Common myeloid progenitor, CD34-positive (primary cell): Measurements from ENCODE around the gene JTB.

Experiments
- CTCF ChIA-PET: fragments of 350-600 bp; sonication (Branson Sonifier 250); formaldehyde crosslinking; loops from one replicate; lab custom pipeline; 2021; ENCODE audit warnings: antibody characterized with exemption; lab: Charles Lee
- POLR2A ChIA-PET: fragments of 350-600 bp; sonication (Branson Sonifier 250); formaldehyde crosslinking; loops from one replicate; lab custom pipeline; 2021; ENCODE audit warnings: antibody characterized with exemption; lab: Charles Lee
- DNase-seq, 3 donors: peaks; one replicate each; pipeline versions ENCODE4 v3.0.0 to v3.0.0-alpha.2; 2013
- H3K27ac ChIP-seq, 2 experiments: 1 replicate in 1 of 2; 2 replicates in 1 of 2; pipeline ENCODE4 v1.7.0; 2013; ENCODE audit warnings: inconsistent platforms in 2 of 2, low read length in 2 of 2, mild to moderate bottlenecking in 2 of 2, low read depth in 1 of 2, moderate library complexity in 1 of 2; ENCODE audit not compliant: severe bottlenecking in 2 of 2, insufficient read depth in 1 of 2, poor library complexity in 1 of 2
- H3K27me3 ChIP-seq, 5 experiments: replicated peaks in 2 of 5; 1 replicate in 3 of 5; 2 replicates in 2 of 5; pipeline versions ENCODE4 v1.6.1 to v1.7.0; 2013; ENCODE audit warnings: low read length in 4 of 5, mild to moderate bottlenecking in 2 of 5, moderate library complexity in 2 of 5, inconsistent platforms in 1 of 5; ENCODE audit not compliant: insufficient read depth in 5 of 5, control insufficient read depth in 4 of 5
- H3K36me3 ChIP-seq, 4 experiments: 1 replicate in 2 of 4; 2 replicates in 2 of 4; pipeline versions ENCODE4 v1.6.1 to v1.7.0; 2013; ENCODE audit warnings: low read length in 3 of 4, control low read depth in 1 of 4, mild to moderate bottlenecking in 1 of 4; ENCODE audit not compliant: control insufficient read depth in 4 of 4, insufficient read depth in 4 of 4
- H3K4me1 ChIP-seq, 4 experiments: 1 replicate in 3 of 4; 2 replicates in 1 of 4; pipeline versions ENCODE4 v1.6.1 to v1.7.1; 2013; ENCODE audit warnings: low read length in 3 of 4, mild to moderate bottlenecking in 3 of 4, control low read depth in 1 of 4, inconsistent platforms in 1 of 4, moderate library complexity in 1 of 4; ENCODE audit not compliant: control insufficient read depth in 4 of 4, insufficient read depth in 4 of 4; ENCODE audit errors: control extremely low read depth in 1 of 4
- H3K4me3 ChIP-seq, 7 experiments: 1 replicate in 4 of 7; 2 replicates in 3 of 7; pipeline versions ENCODE4 v1.5.1 to v1.7.0; 2013; ENCODE audit warnings: mild to moderate bottlenecking in 7 of 7, low read length in 6 of 7, moderate library complexity in 6 of 7, inconsistent platforms in 2 of 7, low read depth in 2 of 7, control low read depth in 1 of 7; ENCODE audit not compliant: insufficient read depth in 4 of 7, control insufficient read depth in 1 of 7; ENCODE audit errors: extremely low read depth in 1 of 7
- H3K9me3 ChIP-seq, 5 experiments: 1 replicate in 4 of 5; 2 replicates in 1 of 5; pipeline versions ENCODE4 v1.6.1 to v1.7.1; 2013; ENCODE audit warnings: low read length in 4 of 5, mild to moderate bottlenecking in 2 of 5, inconsistent platforms in 1 of 5, low read depth in 1 of 5, moderate library complexity in 1 of 5; ENCODE audit not compliant: control insufficient read depth in 4 of 5, insufficient read depth in 2 of 5; ENCODE audit errors: control extremely low read depth in 1 of 5
- WGBS: methylation state at CpG from one replicate; pipeline ENCODE4 v1.1.5; 2013; ENCODE audit not compliant: insufficient coverage; 5-methylcytosine and 5-hydroxymethylcytosine counted together

The JTB gene

DNA sequence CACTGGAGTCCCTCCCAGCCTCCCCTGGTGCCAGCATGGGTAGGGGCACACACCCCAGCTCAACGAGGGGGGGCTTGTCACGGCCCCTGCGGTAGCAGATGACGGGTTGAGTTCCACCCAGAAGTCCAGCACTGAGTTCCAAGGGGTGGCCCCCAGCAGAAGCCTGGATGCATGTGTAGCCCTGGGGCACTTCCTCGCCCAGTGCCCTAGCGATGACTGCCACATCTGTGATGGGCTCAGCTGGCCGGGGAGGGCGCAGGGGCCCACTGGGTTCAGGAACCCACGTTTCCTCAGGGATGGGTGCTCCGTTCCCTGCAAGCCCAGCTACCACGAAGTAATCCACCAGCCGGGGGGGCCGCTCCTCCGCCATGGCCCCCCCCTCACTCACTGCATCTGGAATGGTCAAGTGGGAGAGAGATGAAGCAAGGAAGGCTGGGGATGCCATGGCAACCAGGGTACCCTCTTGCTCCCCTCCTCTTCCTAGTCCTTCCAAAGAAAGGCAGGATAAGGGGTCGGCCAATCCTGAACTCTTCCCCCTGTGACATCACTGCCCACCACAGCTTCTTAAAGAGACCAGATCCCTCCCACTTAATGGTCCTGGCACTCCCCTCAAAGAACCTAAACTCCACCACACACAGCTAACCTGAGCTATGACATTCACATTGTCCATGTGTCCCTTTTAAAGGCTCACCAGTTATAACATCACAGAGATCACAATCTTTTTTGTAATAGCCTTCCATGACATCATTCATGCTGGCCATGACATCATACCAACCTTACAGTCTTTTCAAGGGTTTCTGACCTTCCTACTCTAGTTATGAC lies 33.3 kb downstream of the JTB start:
- WGBS: 92% methylated on average over 11 of the region's 15 CpGs
- H3K4me1 ChIP-seq: peaks cover 4 to 33% (median 30%) of the 10 kb centered on the region in 4 experiments
- no peaks in the 10 kb centered on the region for H3K9me3 ChIP-seq
- DNase-seq: peak in 2 of 3 donors; percentile 48 to 65
- CTCF ChIA-PET: interaction anchor here (0.7 to 5.1 kb wide), 15 partner anchors 8 to 315 kb away, joined by 3 to 52 read pairs (median 5); partner anchors contain the start of genes CREB3L4, CRTC2, GATAD2B and RAB13
- H3K36me3 ChIP-seq: peaks cover 7 to 68% (median 54%) of the 10 kb centered on the region in 4 experiments
- peak overlapping the region in 6 of 7 experiments; percentile 81 to 92 (median 83) for H3K4me3 ChIP-seq
- peak overlapping the region; percentile 83 to 91 for H3K27ac ChIP-seq
- H3K27me3 ChIP-seq: no peaks in the 10 kb centered on the region
- POLR2A ChIA-PET: interaction anchor here (0.6 to 3.8 kb wide), 11 partner anchors 13 to 1294 kb away, joined by 3 to 26 read pairs (median 3); partner anchors contain the start of genes CREB3L4, GATAD2B and SLC39A1

DNA sequence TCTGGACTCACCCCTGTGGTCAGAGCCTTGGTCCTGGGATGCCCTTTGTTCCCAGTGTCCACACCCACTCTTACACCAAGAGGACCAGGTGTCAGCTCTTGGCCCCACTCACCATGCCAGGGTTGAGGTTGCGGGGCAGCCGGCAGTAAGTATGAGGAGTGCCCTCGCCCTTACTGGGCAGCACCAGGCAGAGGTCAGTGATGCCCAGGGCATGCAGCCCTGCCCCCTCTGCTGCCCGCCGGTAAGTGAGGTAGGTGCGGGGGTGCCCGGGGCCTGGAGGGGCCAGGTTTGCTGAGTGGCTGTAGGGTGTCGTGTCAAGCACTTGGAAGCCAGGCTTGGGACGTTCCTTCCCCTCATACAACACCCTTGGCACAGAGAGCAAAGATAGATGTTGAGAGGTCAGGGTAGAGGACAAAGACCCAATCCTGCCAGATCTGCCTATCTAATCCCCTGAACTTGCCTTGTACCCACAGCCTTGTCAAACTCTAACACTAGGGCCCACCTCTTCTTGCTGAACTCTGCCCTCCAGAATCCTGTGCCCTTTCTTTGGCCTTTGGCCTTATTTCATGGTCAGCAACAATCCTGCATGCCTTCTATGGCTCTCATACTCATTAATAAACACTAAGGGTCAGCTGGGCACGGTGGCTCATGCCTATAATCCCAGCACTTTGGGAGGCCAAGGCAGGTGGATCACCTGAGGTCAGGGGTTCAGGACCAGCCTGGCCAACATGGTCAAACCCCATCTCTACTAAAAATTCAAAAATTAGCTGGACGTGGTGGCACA lies 34.5 kb downstream of the JTB start:
- WGBS: 100% methylated on average over 5 of the region's 11 CpGs
- peaks cover 4 to 33% (median 30%) of the 10 kb centered on the region in 4 experiments for H3K4me1 ChIP-seq
- ChIA-PET POLR2A (no interaction called here), CTCF (interaction anchor here (0.7 to 5.1 kb wide), 3 partner anchors 9 to 20 kb away, joined by 3 to 31 read pairs (median 10); partner anchors contain the start of gene GATAD2B)
- H3K27ac ChIP-seq: no peak overlapping the region
- H3K27me3 ChIP-seq: no peaks in the 10 kb centered on the region
- DNase-seq: no peak
- H3K36me3 ChIP-seq: peaks cover 7 to 62% (median 47%) of the 10 kb centered on the region in 4 experiments
- no peak overlapping the region for H3K4me3 ChIP-seq
- no peaks in the 10 kb centered on the region for H3K9me3 ChIP-seq

DNA sequence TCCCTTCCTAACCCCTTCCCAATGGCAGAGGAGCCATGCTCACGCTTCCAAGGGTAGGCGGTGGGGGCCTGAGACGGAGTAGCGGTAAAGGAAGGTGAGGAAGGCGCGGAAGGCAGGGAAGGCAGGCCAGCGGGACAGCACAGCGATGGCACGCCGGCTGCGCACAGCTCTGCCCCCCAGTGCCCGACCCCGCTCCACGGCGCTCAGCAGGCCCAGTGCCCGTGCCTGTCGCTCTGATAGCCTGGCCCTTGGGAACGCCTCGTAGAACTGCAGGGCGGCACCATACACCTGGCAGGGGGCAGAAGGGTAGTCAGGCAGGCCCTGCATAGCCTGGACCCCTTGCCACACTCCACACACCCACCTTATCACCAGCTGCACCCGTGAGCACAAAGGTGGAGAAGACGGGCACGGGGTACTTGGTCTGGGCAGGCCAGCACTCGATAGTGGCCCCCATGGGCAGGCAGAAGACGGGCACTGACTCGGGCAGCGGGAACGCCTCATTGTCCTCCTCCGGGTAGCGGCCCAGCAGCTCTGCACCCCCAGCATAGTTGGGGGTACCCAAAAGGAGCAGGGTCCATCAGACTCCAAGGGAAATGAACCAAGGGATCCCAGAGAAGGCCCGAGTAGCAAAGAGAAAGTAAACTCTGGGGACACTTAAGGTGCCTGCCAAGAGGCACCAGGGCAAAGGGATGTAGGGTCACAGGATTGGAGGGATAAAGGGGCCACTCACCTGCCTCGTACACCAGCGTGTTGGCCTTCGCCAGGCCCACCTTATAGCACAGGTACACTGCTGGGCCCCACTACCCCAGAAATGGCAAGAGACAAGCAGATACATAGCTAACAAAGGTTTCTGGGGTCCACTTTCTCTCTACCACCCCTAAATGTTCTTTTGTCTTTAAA lies 35.4 kb downstream of the JTB start:
- DNase-seq: no peak
- no peaks in the 10 kb centered on the region for H3K27me3 ChIP-seq
- ChIA-PET POLR2A (no interaction called here), CTCF (interaction anchor here (0.7 to 1.8 kb wide), 2 partner anchors 13 to 29 kb away, joined by 3 to 5 read pairs; no protein-coding TSS in a partner anchor)
- H3K4me3 ChIP-seq: no peak overlapping the region
- H3K9me3 ChIP-seq: no peaks in the 10 kb centered on the region
- no peak overlapping the region for H3K27ac ChIP-seq
- peaks cover 4 to 28% (median 26%) of the 10 kb centered on the region in 4 experiments for H3K4me1 ChIP-seq
- WGBS: 99% methylated on average over 20 of the region's 34 CpGs
- H3K36me3 ChIP-seq: peaks cover 9 to 64% (median 50%) of the 10 kb centered on the region in 4 experiments

DNA sequence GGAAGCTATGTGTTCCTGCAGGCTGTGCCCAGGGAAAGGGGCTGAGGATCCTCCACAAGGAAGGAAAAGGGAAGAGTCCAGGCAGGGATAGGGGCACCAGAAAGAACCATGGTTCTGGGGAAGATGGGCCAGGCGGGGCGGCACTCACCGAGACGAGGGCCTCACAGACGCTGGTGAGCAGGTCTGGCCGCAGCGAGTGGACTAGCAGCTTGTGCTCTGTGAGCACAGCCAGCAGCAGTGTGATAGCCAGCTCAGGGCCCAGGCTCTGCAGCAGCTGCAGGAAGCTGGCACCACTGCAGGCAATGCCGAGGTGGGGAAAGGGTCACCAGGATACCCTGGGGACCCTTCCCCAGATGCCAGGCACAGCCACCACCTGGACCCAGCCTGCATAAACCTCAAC lies 36.7 kb downstream of the JTB start:
- 100% methylated on average over 8 of the region's 8 CpGs for whole genome bisulfite sequencing
- CTCF ChIA-PET: interaction anchor here (0.6 to 1.8 kb wide), 6 partner anchors 10 to 81 kb away, joined by 3 to 5 read pairs (median 4); partner anchors contain the start of gene JTB
- Histone ChIP-seq H3K27ac (no peak overlapping the region), H3K27me3 (no peaks in the 10 kb centered on the region), H3K4me1 (peaks cover 4 to 21% (median 21%) of the 10 kb centered on the region in 4 experiments), H3K9me3 (no peaks in the 10 kb centered on the region), H3K36me3 (peaks cover 13 to 75% (median 63%) of the 10 kb centered on the region in 4 experiments), H3K4me3 (no peak overlapping the region)
- POLR2A ChIA-PET: interaction anchor here (0.6 to 0.8 kb wide), 2 partner anchors 17 to 174 kb away, joined by 3 to 5 read pairs; no protein-coding TSS in a partner anchor
- no peak for DNase-seq

DNA sequence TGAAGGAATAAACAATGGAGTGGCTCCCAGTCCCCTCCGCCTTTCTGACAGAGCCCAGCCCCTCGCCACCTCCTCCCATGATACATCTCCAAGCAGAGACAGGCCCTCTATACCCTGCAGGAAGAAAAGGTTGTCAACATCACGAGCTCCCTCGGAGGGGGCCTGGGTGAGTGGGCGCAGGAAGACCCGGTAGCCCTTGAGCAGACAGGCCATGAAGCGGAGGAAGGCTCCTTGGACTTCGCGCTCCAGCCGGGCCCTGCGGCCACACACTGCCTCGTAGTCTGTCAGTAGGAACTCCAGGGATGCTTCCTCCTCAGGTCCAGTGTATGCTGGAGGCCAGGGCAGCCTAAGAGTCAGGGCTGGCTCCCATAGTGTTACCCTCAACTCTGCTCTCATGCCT lies 38.0 kb downstream of the JTB start:
- H3K27ac ChIP-seq: no peak overlapping the region
- no peaks in the 10 kb centered on the region for H3K27me3 ChIP-seq
- H3K36me3 ChIP-seq: peaks cover 13 to 85% (median 70%) of the 10 kb centered on the region in 4 experiments
- DNase-seq: no peak
- WGBS: 96% methylated on average over 12 of the region's 12 CpGs
- ChIA-PET POLR2A (no interaction called here), CTCF (interaction anchor here (1.0 to 1.4 kb wide), 6 partner anchors 13 to 126 kb away, joined by 3 to 6 read pairs (median 4); partner anchors contain the start of gene JTB)
- H3K4me1 ChIP-seq: peaks cover 4 to 9% (median 9%) of the 10 kb centered on the region in 4 experiments
- no peak overlapping the region for H3K4me3 ChIP-seq
- no peaks in the 10 kb centered on the region for H3K9me3 ChIP-seq

DNA sequence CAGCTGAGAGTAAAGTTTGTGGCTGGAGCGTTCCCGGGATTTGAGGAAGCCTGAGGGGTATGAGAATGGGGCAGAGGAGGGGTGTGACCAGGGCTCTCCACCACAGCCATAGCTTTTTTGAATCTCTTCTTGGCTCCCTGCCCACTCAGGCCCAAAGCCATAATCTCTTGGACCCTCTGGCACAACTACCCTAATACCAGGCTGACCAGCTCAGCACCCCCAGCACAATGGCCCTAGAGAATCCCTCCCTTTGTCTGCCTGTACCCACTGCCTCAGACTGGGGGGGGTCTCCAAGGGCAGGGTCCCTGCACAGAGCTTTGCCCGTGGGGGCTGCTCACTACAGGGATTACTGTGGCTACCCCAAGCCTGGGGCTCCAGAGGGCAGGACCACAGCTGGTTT lies 38.5 kb downstream of the JTB start:
- Histone ChIP-seq H3K27ac (no peak overlapping the region), H3K9me3 (no peaks in the 10 kb centered on the region), H3K4me3 (no peak overlapping the region), H3K36me3 (peaks cover 13 to 88% (median 74%) of the 10 kb centered on the region in 4 experiments), H3K27me3 (no peaks in the 10 kb centered on the region), H3K4me1 (peaks cover 0 to 4% (median 4%) of the 10 kb centered on the region in 4 experiments)
- CTCF ChIA-PET: interaction anchor here (1.0 to 1.2 kb wide), 3 partner anchors 13 to 125 kb away, joined by 3 to 6 read pairs (median 3); no protein-coding TSS in a partner anchor
- 100% methylated on average over 3 of the region's 3 CpGs for WGBS
- POLR2A ChIA-PET: no interaction called here
- DNase-seq: no peak
